Coronary artery (tissue), 2 donors: ENCODE measurements around the gene GABRG3.

Experiments used
- DNase-seq: peaks from one replicate; pipeline ENCODE4 v3.0.0-alpha.2; 2017; ENCODE audit warnings: low spot score
- H3K27ac ChIP-seq, 2 donors: fragments of 200-600 bp; sonication (generic); one replicate each; pipeline ENCODE4 v1.5.1; 2016 to 2019
- H3K4me3 ChIP-seq: fragments of 200-600 bp; sonication (generic); 2 replicates; pipeline ENCODE4 v1.5.1; 2016; ENCODE audit warnings: mild to moderate bottlenecking, moderate library complexity
- TF ChIP-seq, protein P1 (sequence below): fragments of 200-600 bp; sonication (generic); IDR thresholded peaks from one replicate; pipeline ENCODE4 v1.5.1; 2019; ENCODE audit warnings: antibody characterized with exemption

GABRG3 gene

DNA sequence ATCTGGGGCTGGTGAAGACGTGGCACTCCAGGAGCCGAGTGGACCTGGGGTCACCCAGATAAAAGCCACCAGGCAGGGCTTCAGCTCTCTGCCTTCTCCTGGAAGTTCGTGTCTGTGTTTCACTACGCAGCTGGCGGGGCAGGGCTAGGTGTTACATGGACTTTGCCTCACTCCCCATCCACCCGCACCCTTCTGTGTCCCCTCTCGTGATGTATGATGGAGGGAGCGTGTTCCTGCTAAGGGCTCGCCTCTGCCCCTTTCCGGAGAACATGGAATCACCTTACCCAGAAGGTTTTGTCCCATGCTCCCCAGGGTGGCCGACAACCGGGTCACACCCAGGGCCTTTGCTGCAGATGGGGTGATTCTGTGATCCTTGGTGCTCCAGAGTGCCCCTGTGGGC, 96.2 kb downstream of the GABRG3 start:
- Histone ChIP-seq H3K4me3 (no peak overlapping the region), H3K27ac (no peak overlapping the region)
- no peak for DNase-seq
- TF ChIP-seq, protein P1, sequence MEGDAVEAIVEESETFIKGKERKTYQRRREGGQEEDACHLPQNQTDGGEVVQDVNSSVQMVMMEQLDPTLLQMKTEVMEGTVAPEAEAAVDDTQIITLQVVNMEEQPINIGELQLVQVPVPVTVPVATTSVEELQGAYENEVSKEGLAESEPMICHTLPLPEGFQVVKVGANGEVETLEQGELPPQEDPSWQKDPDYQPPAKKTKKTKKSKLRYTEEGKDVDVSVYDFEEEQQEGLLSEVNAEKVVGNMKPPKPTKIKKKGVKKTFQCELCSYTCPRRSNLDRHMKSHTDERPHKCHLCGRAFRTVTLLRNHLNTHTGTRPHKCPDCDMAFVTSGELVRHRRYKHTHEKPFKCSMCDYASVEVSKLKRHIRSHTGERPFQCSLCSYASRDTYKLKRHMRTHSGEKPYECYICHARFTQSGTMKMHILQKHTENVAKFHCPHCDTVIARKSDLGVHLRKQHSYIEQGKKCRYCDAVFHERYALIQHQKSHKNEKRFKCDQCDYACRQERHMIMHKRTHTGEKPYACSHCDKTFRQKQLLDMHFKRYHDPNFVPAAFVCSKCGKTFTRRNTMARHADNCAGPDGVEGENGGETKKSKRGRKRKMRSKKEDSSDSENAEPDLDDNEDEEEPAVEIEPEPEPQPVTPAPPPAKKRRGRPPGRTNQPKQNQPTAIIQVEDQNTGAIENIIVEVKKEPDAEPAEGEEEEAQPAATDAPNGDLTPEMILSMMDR = no peak

DNA sequence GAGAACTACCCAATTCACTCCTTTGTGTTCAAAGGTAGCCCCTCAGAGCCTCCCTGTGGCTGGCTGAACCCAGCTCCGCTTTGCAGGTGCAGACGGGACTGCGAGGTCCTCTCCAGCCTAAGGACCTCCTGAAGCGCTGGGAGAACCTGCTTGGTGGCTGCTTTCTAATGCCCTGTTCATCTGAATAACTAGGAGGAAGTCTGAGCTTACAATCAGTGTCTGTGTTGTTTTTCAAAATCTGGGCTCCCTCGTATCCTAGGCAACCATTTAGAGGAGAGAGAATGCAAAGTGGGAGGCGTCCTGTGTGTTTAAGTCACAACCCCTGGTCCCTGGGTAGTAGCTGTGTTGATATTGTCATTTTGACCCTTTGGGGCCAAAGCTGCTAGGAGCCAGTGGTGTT, 99.9 kb downstream of the GABRG3 start:
- no peak for DNase-seq
- Histone ChIP-seq H3K4me3 (no peak overlapping the region), H3K27ac (no peak overlapping the region)
- TF ChIP-seq, protein P1 = no peak

DNA sequence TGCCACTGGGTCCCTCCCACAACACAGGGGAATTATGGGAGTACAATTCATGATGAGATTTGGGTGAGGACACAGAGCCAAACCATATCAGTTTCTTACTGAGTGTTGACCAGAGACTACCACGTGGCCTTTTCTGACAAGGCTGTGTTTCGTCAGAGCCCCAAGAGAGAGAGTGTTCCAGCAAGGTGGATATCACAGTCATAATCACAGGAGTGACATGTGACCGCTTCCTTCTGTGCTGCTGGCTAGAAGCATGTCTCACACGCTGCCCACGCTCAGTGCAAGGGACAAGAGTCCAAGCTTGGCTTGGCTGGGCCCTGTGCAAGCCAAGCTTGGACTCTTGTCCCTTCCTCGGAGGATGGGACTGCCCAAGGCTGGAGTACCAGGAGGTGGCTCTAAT, 103.2 kb downstream of the GABRG3 start:
- TF ChIP-seq, protein P1 = no peak
- Histone ChIP-seq H3K4me3 (no peak overlapping the region), H3K27ac (no peak overlapping the region)
- DNase-seq = no peak

DNA sequence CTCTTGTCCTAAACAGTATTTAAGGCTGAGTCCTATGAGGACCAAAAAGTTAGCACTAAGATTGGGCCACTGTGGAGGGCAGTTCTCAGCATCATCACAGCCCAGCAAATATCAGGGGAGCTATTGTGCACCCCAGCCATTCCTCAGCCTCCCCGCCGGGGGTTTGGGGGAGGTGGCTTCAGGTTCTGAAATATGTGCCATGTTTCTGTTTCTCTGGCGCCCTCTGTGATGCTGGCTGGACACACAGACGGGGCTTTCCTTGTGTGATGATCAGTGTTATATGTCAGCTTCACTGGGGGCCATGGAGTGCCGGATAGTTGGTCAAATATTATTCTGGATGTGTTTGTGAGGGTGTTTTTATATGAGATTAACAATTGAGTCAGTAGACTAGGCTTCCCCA, 106.8 kb downstream of the GABRG3 start:
- Histone ChIP-seq H3K4me3 (no peak overlapping the region), H3K27ac (no peak overlapping the region)
- TF ChIP-seq, protein P1 = no peak
- no peak for DNase-seq

DNA sequence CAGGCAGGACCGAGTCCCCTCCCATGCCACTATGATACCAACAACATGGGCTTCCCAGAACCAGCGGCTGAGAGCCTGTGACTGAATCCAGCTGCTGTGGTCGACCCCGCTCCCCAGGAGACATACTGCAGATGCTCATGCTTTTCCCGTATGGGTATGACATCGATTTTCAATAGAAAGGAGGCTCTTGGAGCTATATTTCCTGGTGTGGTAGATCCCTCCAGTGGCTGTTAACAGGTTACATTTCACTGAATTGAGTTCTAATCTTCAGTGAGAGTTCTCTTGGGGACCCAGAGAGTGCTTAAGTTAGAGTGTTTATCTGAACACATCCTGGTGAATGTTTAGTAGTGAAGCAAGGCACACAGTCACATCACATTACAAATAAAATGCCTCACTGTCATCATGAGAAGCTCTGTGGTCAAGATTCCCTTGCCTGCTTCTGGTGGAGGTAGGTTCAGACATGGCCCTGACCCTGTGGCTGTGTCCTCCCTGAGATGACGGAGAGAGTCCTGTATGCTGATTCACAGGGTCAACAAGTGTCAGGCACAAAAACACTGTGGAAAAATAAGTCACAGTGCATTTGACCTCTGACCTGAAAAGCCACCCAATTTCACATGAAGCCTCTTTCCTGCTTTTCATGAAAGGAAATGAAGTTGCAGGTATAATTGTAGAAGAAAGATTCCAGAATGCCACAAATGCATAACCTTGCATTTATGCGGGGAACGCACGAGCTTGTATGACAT, 110.9 kb downstream of the GABRG3 start:
- TF ChIP-seq, protein P1 = no peak
- H3K4me3 ChIP-seq = no peak overlapping the region
- H3K27ac ChIP-seq = no peak overlapping the region
- no peak for DNase-seq

DNA sequence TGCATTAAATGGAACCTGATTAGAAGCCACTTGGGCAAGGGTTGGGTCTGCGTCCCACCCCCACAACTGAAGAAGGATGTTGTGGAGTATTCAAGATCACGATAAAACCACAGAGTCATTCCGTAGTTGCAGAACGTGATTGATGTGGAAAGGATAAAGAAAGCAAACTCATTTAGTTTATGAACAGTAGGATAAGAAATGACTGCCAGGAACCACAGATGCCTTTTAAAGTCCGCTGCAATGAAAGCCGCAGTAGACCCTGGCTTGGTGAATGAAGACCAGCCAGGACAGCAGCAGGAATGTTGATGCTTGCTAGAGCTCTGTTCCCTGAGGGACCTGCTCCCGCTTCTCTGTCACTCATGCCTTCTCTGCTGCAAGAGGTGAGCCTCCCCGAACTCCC, 111.5 kb downstream of the GABRG3 start:
- no peak for DNase-seq
- TF ChIP-seq, protein P1 = no peak
- no peak overlapping the region for H3K4me3 ChIP-seq
- H3K27ac ChIP-seq = no peak overlapping the region

DNA sequence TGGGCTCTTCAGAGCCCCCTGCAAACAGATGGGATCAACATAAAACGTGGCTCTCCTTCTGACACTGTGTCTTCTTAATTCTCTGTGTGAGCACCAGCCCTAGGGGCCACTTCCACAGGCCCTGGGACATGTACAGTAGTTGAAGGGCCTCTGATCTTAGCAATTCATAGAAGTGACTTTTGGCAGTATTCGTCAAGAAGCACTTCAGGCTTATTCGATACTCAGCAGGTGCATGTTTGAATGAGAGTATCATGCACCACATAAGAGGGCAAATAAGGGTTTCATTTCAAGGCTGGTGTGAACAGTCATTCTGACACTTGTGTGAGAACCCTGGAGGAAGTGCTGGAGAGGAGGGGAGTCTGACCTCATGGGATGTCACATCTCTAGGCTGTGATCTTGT, 113.9 kb downstream of the GABRG3 start:
- DNase-seq = no peak
- Histone ChIP-seq H3K4me3 (no peak overlapping the region), H3K27ac (no peak overlapping the region)
- TF ChIP-seq, protein P1 = no peak
